ENCODE results near the gene ASTN1.

The ASTN1 gene

GRCh38 chr1:176976225-176976624 is 188.3 kb downstream of the ASTN1 start:
- Histone ChIP-seq H3K4ac (ENCODE audit: low read length) (no peak overlapping the region), H3K79me1 (ENCODE audit: low read depth, low read length) (no peaks in the 10 kb centered on the region), H2AK5ac (ENCODE audit: low read depth, low read length) (no peak overlapping the region), H3K23ac (ENCODE audit: low read depth, low read length, poor library complexity) (no peak overlapping the region), H3K4me3 (ENCODE audit: low read length in 2 of 2) (no peak overlapping the region), H3K18ac (ENCODE audit: low read length) (no peak overlapping the region), H3K4me2 (ENCODE audit: insufficient read depth, low read length, poor library complexity, severe bottlenecking) (no peak overlapping the region), H2BK120ac (ENCODE audit: low read depth, low read length) (no peak overlapping the region), H3K9ac (ENCODE audit: low read depth, low read length, poor library complexity) (no peak overlapping the region), H2BK15ac (ENCODE audit: low read length) (no peak overlapping the region), H2BK5ac (ENCODE audit: low read length) (no peak overlapping the region), H2BK12ac (ENCODE audit: low read length) (no peak overlapping the region), H3K27me3 (ENCODE audit: control insufficient read depth in 3 of 3, insufficient read depth in 3 of 3, low read depth in 1 of 3, low read length in 3 of 3) (no peaks in the 10 kb centered on the region), H3K14ac (ENCODE audit: low read length) (no peak overlapping the region), H3K9me3 (replicated peaks in 1 of 2; ENCODE audit: control insufficient read depth in 2 of 2, insufficient read depth in 1 of 2, low read depth in 1 of 2, low read length in 2 of 2) (no peaks in the 10 kb centered on the region), H3K27ac (replicated peaks; ENCODE audit: low read length) (no peak overlapping the region), H3K36me3 (replicated peaks in 1 of 2; ENCODE audit: control insufficient read depth in 2 of 2, insufficient read depth in 2 of 2, low read length in 2 of 2) (no peaks in the 10 kb centered on the region), H4K91ac (ENCODE audit: low read depth, low read length, poor library complexity) (no peak overlapping the region), H2AFZ (ENCODE audit: low read length) (no peak overlapping the region), H4K8ac (ENCODE audit: low read depth, low read length) (no peak overlapping the region), H3K4me1 (ENCODE audit: control insufficient read depth in 2 of 2, insufficient read depth in 1 of 2, low read depth in 1 of 2, low read length in 2 of 2) (peaks cover 0 to 3% of the 10 kb centered on the region in 2 donors)
- no peak for DNase-seq (ENCODE audit: low spot score)
- no CpG with 5 or more reads among the region's 4 CpGs for WGBS, 2 donors (ENCODE audit: extremely low coverage in 2 of 2, insufficient read length in 2 of 2, insufficient replicate concordance in 1 of 2)

GRCh38 chr1:176964687-176965086 is 199.8 kb downstream of the ASTN1 start:
- Histone ChIP-seq H3K9ac (ENCODE audit: low read depth, low read length, poor library complexity) (no peak overlapping the region), H2BK120ac (ENCODE audit: low read depth, low read length) (no peak overlapping the region), H3K23ac (ENCODE audit: low read depth, low read length, poor library complexity) (no peak overlapping the region), H3K27me3 (ENCODE audit: control insufficient read depth in 3 of 3, insufficient read depth in 3 of 3, low read depth in 1 of 3, low read length in 3 of 3) (no peaks in the 10 kb centered on the region), H2BK5ac (ENCODE audit: low read length) (no peak overlapping the region), H4K91ac (ENCODE audit: low read depth, low read length, poor library complexity) (no peak overlapping the region), H3K14ac (ENCODE audit: low read length) (no peak overlapping the region), H3K4ac (ENCODE audit: low read length) (no peak overlapping the region), H3K79me1 (ENCODE audit: low read depth, low read length) (no peaks in the 10 kb centered on the region), H4K8ac (ENCODE audit: low read depth, low read length) (no peak overlapping the region), H2BK15ac (ENCODE audit: low read length) (no peak overlapping the region), H3K36me3 (replicated peaks in 1 of 2; ENCODE audit: control insufficient read depth in 2 of 2, insufficient read depth in 2 of 2, low read length in 2 of 2) (no peaks in the 10 kb centered on the region), H2AFZ (ENCODE audit: low read length) (no peak overlapping the region), H3K27ac (replicated peaks; ENCODE audit: low read length) (no peak overlapping the region), H3K4me3 (ENCODE audit: low read length in 2 of 2) (no peak overlapping the region), H3K18ac (ENCODE audit: low read length) (no peak overlapping the region), H2BK12ac (ENCODE audit: low read length) (no peak overlapping the region), H3K4me1 (ENCODE audit: control insufficient read depth in 2 of 2, insufficient read depth in 1 of 2, low read depth in 1 of 2, low read length in 2 of 2) (peaks cover 0 to 1% of the 10 kb centered on the region in 2 donors), H2AK5ac (ENCODE audit: low read depth, low read length) (no peak overlapping the region), H3K4me2 (ENCODE audit: insufficient read depth, low read length, poor library complexity, severe bottlenecking) (no peak overlapping the region), H3K9me3 (replicated peaks in 1 of 2; ENCODE audit: control insufficient read depth in 2 of 2, insufficient read depth in 1 of 2, low read depth in 1 of 2, low read length in 2 of 2) (no peaks in the 10 kb centered on the region)
- DNase-seq (ENCODE audit: low spot score), result no peak
- WGBS, 2 donors (ENCODE audit: extremely low coverage in 2 of 2, insufficient read length in 2 of 2, insufficient replicate concordance in 1 of 2), result no CpG with 5 or more reads among the region's 2 CpGs

GRCh38 chr1:176963181-176963580 is 201.3 kb downstream of the ASTN1 start:
- DNase-seq (ENCODE audit: low spot score), result no peak
- no peak overlapping the region for H2BK120ac ChIP-seq (ENCODE audit: low read depth, low read length)
- no peak overlapping the region for H2BK15ac ChIP-seq (ENCODE audit: low read length)
- H3K23ac ChIP-seq (ENCODE audit: low read depth, low read length, poor library complexity), result no peak overlapping the region
- H4K8ac ChIP-seq (ENCODE audit: low read depth, low read length), result no peak overlapping the region
- no peak overlapping the region for H3K18ac ChIP-seq (ENCODE audit: low read length)
- H3K27ac ChIP-seq (replicated peaks; ENCODE audit: low read length), result no peak overlapping the region
- no peaks in the 10 kb centered on the region for H3K9me3 ChIP-seq (replicated peaks in 1 of 2; ENCODE audit: control insufficient read depth in 2 of 2, insufficient read depth in 1 of 2, low read depth in 1 of 2, low read length in 2 of 2)
- no peak overlapping the region for H2AFZ ChIP-seq (ENCODE audit: low read length)
- no CpG with 5 or more reads among the region's 2 CpGs for WGBS, 2 donors (ENCODE audit: extremely low coverage in 2 of 2, insufficient read length in 2 of 2, insufficient replicate concordance in 1 of 2)
- no peak overlapping the region for H3K4ac ChIP-seq (ENCODE audit: low read length)
- H2BK12ac ChIP-seq (ENCODE audit: low read length), result no peak overlapping the region
- no peaks in the 10 kb centered on the region for H3K27me3 ChIP-seq (ENCODE audit: control insufficient read depth in 3 of 3, insufficient read depth in 3 of 3, low read depth in 1 of 3, low read length in 3 of 3)
- H4K91ac ChIP-seq (ENCODE audit: low read depth, low read length, poor library complexity), result no peak overlapping the region
- no peak overlapping the region for H2AK5ac ChIP-seq (ENCODE audit: low read depth, low read length)
- no peaks in the 10 kb centered on the region for H3K79me1 ChIP-seq (ENCODE audit: low read depth, low read length)
- H2BK5ac ChIP-seq (ENCODE audit: low read length), result no peak overlapping the region
- no peaks in the 10 kb centered on the region for H3K36me3 ChIP-seq (replicated peaks in 1 of 2; ENCODE audit: control insufficient read depth in 2 of 2, insufficient read depth in 2 of 2, low read length in 2 of 2)
- no peak overlapping the region for H3K4me3 ChIP-seq (ENCODE audit: low read length in 2 of 2)
- no peak overlapping the region for H3K4me2 ChIP-seq (ENCODE audit: insufficient read depth, low read length, poor library complexity, severe bottlenecking)
- no peak overlapping the region for H3K14ac ChIP-seq (ENCODE audit: low read length)
- no peak overlapping the region for H3K9ac ChIP-seq (ENCODE audit: low read depth, low read length, poor library complexity)
- H3K4me1 ChIP-seq (ENCODE audit: control insufficient read depth in 2 of 2, insufficient read depth in 1 of 2, low read depth in 1 of 2, low read length in 2 of 2), result peaks cover 0 to 7% of the 10 kb centered on the region in 2 donors

- H3K9ac ChIP-seq (ENCODE audit: low read depth, low read length, poor library complexity), result no peak overlapping the region
- DNase-seq (ENCODE audit: low spot score), result no peak
- H4K91ac ChIP-seq (ENCODE audit: low read depth, low read length, poor library complexity), result no peak overlapping the region
- H3K23ac ChIP-seq (ENCODE audit: low read depth, low read length, poor library complexity), result no peak overlapping the region
- no peak overlapping the region for H2BK5ac ChIP-seq (ENCODE audit: low read length)
- H3K36me3 ChIP-seq (replicated peaks in 1 of 2; ENCODE audit: control insufficient read depth in 2 of 2, insufficient read depth in 2 of 2, low read length in 2 of 2), result no peaks in the 10 kb centered on the region
- no peak overlapping the region for H3K4me2 ChIP-seq (ENCODE audit: insufficient read depth, low read length, poor library complexity, severe bottlenecking)
- H3K27me3 ChIP-seq (ENCODE audit: control insufficient read depth in 3 of 3, insufficient read depth in 3 of 3, low read depth in 1 of 3, low read length in 3 of 3), result no peaks in the 10 kb centered on the region
- H3K4ac ChIP-seq (ENCODE audit: low read length), result no peak overlapping the region
- no peak overlapping the region for H3K14ac ChIP-seq (ENCODE audit: low read length)
- no peak overlapping the region for H2AFZ ChIP-seq (ENCODE audit: low read length)
- no peak overlapping the region for H2AK5ac ChIP-seq (ENCODE audit: low read depth, low read length)
- no peak overlapping the region for H2BK12ac ChIP-seq (ENCODE audit: low read length)
- no peak overlapping the region for H3K4me3 ChIP-seq (ENCODE audit: low read length in 2 of 2)
- H3K4me1 ChIP-seq (ENCODE audit: control insufficient read depth in 2 of 2, insufficient read depth in 1 of 2, low read depth in 1 of 2, low read length in 2 of 2), result peaks cover 0 to 8% of the 10 kb centered on the region in 2 donors
- H3K9me3 ChIP-seq (replicated peaks in 1 of 2; ENCODE audit: control insufficient read depth in 2 of 2, insufficient read depth in 1 of 2, low read depth in 1 of 2, low read length in 2 of 2), result no peaks in the 10 kb centered on the region
- H2BK120ac ChIP-seq (ENCODE audit: low read depth, low read length), result no peak overlapping the region
- H4K8ac ChIP-seq (ENCODE audit: low read depth, low read length), result no peak overlapping the region
- no peak overlapping the region for H3K18ac ChIP-seq (ENCODE audit: low read length)
- no peak overlapping the region for H3K27ac ChIP-seq (replicated peaks; ENCODE audit: low read length)
- WGBS, 2 donors (ENCODE audit: extremely low coverage in 2 of 2, insufficient read length in 2 of 2, insufficient replicate concordance in 1 of 2), result no CpG with 5 or more reads among the region's 2 CpGs
- H2BK15ac ChIP-seq (ENCODE audit: low read length), result no peak overlapping the region
- no peaks in the 10 kb centered on the region for H3K79me1 ChIP-seq (ENCODE audit: low read depth, low read length)
Observed at GRCh38 chr1:176961678-176962077, 202.8 kb downstream of the ASTN1 start.
